MM.1S (cell line): ENCODE data around the gene INPP4B.

Source experiments
- EZH2 ChIP-seq: fragments of 300-600 bp; sonication (generic); optimal IDR thresholded peaks from 2 replicates; pipeline ENCODE3; 2017; ENCODE audit warnings: low read depth, mild to moderate bottlenecking, antibody characterized with exemption, low read length, mixed read lengths
- EZH2phosphoT487 ChIP-seq: fragments of 300-600 bp; sonication (generic); IDR thresholded peaks from 2 replicates; pipeline ENCODE4 v1.6.1; 2018; ENCODE audit warnings: antibody characterized with exemption, low read length
- TF ChIP-seq, protein P1 (sequence below): fragments of 300-600 bp; sonication (generic); IDR thresholded peaks from 2 replicates; pipeline ENCODE4 v1.5.1; 2016; ENCODE audit warnings: antibody characterized with exemption, low read length, mixed read lengths

DNA sequence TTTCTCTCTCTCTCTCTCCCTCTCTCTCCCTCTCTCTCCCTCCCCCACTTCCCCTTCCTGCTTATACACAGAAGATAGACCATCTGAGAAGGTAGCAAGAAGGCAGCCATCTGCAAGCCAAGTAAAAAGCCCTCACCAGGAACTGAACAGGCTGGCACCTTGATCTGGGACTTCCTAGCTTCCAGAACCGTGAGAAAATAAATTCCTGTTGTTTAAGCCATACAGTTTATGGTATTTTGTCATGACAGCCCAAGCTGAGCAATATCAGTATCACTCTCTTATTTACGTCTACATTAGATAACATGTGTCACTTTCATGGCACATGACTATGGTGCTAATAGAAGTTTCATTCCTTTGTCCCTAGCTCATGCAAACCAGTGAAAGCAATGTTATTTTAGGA lies 581.1 kb downstream of the INPP4B start:
- TF ChIP-seq, protein P1, sequence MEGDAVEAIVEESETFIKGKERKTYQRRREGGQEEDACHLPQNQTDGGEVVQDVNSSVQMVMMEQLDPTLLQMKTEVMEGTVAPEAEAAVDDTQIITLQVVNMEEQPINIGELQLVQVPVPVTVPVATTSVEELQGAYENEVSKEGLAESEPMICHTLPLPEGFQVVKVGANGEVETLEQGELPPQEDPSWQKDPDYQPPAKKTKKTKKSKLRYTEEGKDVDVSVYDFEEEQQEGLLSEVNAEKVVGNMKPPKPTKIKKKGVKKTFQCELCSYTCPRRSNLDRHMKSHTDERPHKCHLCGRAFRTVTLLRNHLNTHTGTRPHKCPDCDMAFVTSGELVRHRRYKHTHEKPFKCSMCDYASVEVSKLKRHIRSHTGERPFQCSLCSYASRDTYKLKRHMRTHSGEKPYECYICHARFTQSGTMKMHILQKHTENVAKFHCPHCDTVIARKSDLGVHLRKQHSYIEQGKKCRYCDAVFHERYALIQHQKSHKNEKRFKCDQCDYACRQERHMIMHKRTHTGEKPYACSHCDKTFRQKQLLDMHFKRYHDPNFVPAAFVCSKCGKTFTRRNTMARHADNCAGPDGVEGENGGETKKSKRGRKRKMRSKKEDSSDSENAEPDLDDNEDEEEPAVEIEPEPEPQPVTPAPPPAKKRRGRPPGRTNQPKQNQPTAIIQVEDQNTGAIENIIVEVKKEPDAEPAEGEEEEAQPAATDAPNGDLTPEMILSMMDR = no peak
- TF ChIP-seq EZH2 (no peak), EZH2phosphoT487 (no peak)
